NCI-H2107 (cell line): ENCODE measurements around the gene HIF1AN.

ENCODE experiments used
- DNase-seq: peaks from one replicate; lab custom pipeline; 2025; lab: John Stamatoyannopoulos, UW

HIF1AN gene

DNA sequence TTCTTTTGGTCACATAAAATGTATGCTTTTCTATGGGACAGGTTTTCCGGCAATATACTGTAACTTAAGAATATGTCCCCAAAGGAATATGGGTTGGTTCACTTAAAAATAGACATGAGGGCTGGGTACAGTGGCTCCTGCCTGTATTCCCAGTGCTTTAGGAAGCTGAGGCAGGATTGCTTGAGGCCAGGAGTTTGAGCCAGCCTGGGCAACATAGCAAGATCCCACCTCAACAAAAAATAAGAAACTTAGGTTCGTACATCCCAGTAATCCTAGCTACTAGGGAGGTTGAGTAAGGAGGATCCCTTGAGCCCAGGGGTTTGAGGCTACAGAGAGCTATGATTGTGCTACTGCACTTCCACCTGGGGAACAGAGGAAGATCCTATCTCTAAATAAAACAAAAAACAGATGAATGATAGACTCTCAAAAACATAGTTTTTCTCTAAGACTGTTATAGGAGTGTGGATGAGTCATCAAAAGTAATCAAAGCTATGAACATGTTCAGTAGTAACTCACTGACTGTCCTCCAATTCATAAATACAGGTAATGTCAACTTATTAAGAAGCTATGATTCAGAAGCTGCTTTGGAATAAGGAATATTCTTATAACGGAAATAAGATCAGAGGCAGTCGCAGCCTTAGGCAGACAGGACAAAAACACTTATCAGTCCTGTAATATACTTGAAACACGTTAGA is 13.5 kb upstream of the HIF1AN start:
- no peak for DNase-seq

DNA sequence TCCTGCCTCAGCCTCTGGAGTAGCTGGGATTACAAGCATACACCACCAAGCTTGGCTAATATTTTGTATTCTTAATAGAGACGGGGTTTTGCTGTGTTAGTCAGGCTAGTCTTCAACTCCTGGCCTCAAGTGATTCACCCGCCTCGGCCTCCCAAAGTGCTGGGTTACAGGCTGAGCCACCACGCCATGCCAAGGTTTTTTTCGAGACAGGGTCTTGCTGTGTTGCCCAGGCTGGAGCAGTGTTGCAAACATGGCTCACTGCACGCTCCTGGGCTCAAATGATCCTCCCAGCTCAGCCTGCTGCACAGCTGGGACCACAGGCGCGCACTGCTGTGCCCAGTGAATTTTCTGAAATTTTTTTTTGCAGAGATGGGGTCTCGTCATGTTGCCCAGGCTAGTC is 12.8 kb upstream of the HIF1AN start:
- no peak for DNase-seq

GRCh38 chr10:100524206-100524605 is 11.5 kb upstream of the HIF1AN start:
- no peak for DNase-seq

GRCh38 chr10:100524638-100525037 is 11.1 kb upstream of the HIF1AN start:
- no peak for DNase-seq

DNA sequence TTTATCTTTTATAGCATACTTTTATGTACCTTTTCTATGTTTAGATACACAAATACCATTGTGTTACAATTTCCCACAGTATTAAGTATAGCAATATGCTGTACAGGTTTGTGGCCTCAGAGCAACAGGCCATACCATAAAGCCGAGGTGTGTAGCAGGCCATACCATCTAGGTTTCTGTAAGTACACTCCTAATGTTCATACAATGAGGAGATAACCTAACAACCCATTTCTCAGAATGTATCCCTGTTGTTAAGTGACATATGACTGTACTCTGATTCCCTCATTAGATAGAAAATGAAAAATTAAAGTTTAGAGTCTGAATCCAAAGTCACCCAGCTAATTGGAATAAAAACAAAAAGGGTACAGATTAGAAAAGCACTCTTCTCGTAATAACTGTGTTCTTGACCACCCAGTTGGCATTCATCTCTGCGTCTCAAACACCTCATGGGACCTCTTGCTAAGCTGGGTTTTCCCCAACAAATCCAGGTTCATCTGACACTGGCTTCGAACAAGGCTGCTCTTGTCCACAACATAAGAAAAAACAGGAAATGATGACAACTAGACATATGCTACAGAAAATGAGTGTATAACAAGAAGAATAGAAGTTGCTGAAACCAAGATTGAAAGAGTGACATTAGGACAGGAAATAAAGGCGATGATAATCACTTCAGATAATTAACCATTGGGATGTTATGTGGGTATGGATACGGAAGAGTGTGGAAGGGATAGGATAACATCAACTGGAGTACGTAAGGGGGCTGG is 7.4 kb upstream of the HIF1AN start:
- DNase-seq, result no peak

GRCh38 chr10:100528921-100529474 is 6.7 kb upstream of the HIF1AN start:
- no peak for DNase-seq

DNA sequence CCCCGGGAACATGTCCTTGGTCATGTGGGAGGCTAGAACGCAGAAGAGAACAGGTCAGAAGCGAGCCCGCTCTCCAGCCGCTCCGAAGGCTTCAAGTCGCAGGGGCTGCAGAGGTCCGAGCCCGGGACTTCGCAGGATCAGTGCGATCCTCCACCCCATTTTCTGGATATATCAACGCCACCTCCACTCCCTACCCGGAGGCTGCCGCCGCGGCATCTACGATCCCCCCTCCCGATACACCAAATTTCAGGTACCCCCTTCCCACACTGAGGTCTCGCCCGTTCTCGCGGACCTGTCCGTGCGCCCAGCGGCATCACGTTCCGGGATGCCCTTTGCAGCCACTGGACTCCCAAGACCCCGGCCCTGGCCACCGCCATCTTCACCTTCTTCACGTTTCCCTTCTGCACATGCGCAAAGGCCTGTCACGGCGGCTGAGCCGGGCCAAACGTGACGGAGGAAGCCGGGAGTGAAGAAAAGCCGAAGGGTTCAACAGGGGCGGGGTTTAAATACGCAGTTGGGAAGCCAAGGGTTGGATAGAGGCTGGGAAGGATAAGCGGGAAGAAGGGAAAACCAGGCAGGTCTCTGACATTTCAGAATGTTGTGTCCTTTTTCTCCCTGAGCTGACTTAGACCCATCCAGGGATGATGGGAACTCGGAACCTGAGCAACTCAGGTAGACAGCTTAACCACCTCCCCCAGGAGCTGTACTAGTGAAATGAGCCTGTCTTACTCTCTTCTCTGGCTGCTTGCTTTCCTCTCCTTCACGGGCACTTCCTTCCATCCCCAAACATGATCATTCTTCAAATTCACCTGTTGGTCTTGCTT is 6.1 kb upstream of the HIF1AN start, which contains the start of gene NDUFB8:
NDUFB8 (minus strand) TSS at position 397 of the 824 bp plus-strand sequence; CDS start at position 377, 20 bp downstream.
- peak; percentile 51 for DNase-seq

- no peak for DNase-seq
Measured at GRCh38 chr10:100531761-100532160, 4.0 kb upstream of the HIF1AN start.

DNA sequence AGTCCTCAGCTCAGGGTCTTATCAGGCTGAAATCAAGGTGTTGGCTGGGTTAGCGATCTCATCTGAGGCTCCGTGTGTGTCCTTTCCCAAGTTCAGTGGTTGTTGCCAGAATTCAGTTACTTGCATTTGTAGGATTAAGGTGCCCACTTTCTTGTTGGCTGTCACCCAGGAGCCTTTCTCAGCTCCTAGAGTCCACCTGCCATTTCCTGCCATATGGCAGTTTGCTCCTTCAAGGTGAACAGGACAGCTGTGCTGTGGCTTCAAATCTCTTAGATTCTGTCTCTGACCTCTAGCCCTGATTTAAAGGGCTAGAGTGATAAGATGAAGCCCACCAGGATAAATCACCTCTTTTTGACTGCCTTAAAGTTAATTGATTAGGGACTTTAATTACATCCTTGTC is 1.0 kb upstream of the HIF1AN start:
- no peak for DNase-seq

DNA sequence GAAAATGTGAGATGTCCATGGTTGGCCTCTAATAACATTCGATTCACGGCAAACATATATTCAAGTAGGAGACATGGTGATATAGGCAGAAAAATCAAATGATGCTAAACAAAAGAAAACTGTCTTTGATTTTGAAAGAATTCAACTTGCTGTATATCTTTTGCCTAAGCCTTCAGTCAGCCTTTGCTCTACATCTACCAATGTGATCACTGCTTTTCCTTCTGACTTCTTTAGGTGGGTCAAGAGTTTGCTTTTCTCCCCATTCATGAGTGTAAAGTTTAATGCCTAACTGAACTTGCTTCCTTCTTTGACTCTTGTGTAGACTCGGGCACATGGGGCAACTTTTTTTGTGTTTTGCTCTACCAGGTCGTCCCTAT is 417 bp upstream of the HIF1AN start:
- DNase-seq, result no peak

DNA sequence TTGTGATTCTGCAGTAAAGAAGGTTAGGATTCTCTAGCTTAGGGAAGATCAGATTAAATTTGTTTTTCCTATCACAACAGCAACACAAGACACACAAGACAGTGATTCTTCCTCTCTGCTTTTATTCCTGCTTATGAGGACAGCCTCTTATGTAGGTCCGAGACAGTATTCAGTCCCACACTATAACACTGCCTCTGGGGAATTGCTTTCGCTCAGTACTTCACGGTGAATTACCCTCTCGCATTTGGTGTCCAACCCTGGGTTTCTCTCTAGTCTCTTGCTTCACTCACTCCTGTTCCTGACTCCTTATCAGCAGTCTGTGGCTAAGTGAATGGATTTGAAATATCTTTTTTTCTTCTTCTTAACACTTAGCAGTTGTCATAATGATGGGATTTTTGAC is 1.7 kb downstream of the HIF1AN start:
- no peak for DNase-seq

DNA sequence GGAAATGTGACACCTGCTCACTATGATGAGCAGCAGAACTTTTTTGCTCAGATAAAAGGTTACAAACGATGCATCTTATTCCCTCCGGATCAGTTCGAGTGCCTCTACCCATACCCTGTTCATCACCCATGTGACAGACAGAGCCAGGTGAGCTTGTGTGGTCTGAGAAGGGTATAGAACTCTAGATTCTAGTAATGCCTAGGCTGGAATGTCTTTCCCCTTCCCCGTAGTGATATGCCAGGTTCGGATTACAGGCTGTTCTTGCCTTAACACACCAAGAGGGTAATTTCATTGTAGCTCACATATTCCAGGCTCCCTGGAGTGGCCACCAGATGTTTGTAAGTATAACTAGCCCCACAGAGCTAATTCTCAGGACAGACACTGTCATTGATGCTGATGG is 9.2 kb downstream of the HIF1AN start:
- no peak for DNase-seq

DNA sequence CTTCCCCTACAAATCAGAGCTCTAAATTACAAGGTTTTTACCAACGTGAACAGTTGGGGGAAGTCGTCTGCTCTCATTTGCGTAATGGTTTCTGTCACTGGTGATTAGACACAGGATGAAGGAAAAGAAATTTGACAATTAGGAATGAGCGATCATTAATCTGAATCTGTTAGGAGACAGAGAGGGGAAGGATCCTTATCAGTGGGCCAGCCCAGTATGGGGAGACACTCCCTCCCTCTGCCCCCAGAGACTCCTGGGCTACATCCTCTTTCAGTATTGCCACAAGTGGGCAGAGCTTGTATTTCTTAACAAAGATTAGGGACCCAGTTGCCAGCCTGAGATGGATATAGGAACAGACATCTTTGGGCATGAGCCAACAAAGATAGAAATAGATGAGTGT is 15.5 kb downstream of the HIF1AN start:
- DNase-seq, result no peak

- no peak for DNase-seq
Measured at GRCh38 chr10:100551738-100552137, 16.0 kb downstream of the HIF1AN start.

DNA sequence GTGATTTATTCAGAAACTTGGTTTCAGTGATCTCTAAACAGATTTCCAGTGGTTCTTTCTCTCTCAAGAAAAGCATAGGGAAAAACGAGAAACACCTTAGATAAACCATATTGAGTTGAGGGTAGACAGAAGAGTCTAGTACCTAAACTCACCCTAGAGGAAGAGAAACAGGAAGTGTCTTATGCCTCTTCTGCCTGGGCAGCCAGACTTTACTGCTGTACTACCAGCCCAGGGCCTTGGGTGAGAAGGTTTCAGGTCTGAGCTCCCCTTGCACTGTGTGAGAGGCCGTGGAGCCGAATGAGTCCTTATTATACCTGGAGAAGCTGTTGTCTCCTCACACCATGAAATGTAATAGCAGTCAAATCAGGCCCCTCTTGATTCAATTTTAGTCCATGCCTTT is 18.2 kb downstream of the HIF1AN start:
- no peak for DNase-seq

DNA sequence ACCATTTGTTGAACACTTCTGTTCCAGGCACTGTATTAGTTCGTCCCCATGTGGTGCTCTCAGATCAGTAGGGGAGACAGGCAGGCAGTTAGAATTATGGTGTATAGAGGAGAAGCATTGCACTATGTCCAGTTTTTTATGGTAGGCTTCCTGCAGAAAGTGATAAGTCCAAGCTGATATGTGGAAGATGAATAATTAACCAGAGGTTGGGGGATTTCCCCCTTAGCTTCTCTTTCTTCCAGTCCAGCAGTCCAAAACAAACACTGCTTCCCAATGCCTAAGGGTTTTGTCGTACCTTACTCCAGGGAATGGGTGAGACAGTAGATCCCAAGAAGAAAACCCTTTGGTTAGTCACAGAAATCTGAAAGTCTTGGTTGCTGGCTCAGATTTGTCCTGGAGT is 19.2 kb downstream of the HIF1AN start:
- DNase-seq, result no peak

GRCh38 chr10:100560248-100560647 is 24.5 kb downstream of the HIF1AN start:
- DNase-seq, result no peak

DNA sequence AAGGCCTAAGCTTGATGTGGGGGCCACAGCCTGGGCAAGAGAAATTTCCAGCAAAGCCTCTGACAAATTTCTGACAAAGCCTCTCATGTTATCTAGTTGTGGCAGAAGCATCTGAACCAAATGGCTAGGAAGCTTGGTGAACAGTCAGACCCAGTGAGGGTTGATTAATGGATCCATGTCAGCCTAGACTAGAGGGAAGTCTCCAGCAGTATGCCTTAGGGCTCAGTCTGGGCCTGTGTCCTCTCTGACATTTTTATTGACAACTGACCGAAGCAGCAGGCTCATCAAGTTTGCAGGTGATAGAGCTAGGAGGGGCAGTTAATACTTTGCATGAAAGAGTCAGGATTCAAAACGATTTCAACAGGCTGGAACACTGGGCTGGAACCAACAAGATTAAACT is 25.3 kb downstream of the HIF1AN start:
- DNase-seq, result no peak

- DNase-seq, result peak; percentile 41
Measured at GRCh38 chr10:100562008-100562672, 26.4 kb downstream of the HIF1AN start.

GRCh38 chr10:100565206-100565985 is 29.7 kb downstream of the HIF1AN start:
- no peak for DNase-seq

DNA sequence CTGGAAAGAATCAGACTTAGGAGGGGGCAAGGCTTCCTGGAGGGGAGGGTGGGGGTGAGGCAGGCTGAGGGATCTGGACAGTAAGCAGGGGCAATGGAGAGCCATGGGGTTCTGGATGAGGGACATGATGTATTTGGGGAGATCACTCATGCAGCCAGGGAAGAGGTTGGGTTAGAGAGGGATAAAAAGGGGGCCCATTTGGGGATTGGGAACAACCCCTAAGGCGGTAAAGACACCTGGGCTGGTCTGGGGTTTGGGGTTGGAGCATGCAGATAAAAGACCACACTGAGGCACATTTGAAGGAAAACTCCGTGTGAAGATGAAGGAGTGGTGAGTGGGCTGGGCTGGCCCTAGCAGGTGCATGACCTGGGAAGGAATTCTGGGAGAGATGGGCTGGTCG is 30.8 kb downstream of the HIF1AN start:
- DNase-seq, result no peak
